Vagina (tissue), 2 donors: ENCODE measurements around the gene CRYGS. TPM values are rescaled to one million over a fixed set of nuclear protein-coding genes. Genes with fewer than 3 reads are reported as not detected.
"Not testable (repeated sequence)": the region's sequence is repeated elsewhere in the genome, so short reads cannot be mapped to it uniquely, and the experiment has no call there.

Experiments
- DNase-seq, 2 donors: peaks; one replicate each; pipeline ENCODE4 v3.0.0-alpha.2; 2017; ENCODE audit errors: extremely low spot score in 2 of 2
- H3K27ac ChIP-seq: fragments of 200-600 bp; sonication (generic); one replicate; pipeline ENCODE4 v1.5.1; 2019
- H3K27me3 ChIP-seq: fragments of 200-600 bp; sonication (generic); one replicate; pipeline ENCODE4 v1.5.1; 2019
- H3K36me3 ChIP-seq, 2 donors: fragments of 200-600 bp; sonication (generic); one replicate each; pipeline ENCODE4 v1.5.1; 2017 to 2019
- H3K4me1 ChIP-seq: fragments of 200-600 bp; sonication (generic); one replicate; pipeline ENCODE4 v1.5.1; 2019
- H3K4me3 ChIP-seq, 2 donors: fragments of 200-600 bp; sonication (generic); 1 replicate in 1 of 2; 2 replicates in 1 of 2; pipeline ENCODE4 v1.5.1; 2016 to 2019
- H3K9me3 ChIP-seq: fragments of 200-600 bp; sonication (generic); one replicate; pipeline ENCODE4 v1.5.1; 2019
- CTCF ChIP-seq, 3 experiments: fragments of 450-650 bp in 2 of 3; fragments of 200-600 bp in 1 of 3; sonication (generic) in 1 of 3; IDR thresholded peaks; one replicate each; pipeline ENCODE4 v1.5.1; 2017 to 2019; ENCODE audit warnings: antibody characterized with exemption in 3 of 3, mild to moderate bottlenecking in 2 of 3, moderate library complexity in 2 of 3
- POLR2A ChIP-seq, 2 donors: fragments of 450-650 bp; IDR thresholded peaks; one replicate each; pipeline ENCODE4 v1.6.1; 2017; ENCODE audit warnings: antibody characterized with exemption in 2 of 2, mild to moderate bottlenecking in 2 of 2, moderate library complexity in 2 of 2
- POLR2AphosphoS5 ChIP-seq, 2 donors: sonication (generic); formaldehyde crosslinking; IDR thresholded peaks; one replicate each; pipeline ENCODE4 v1.9.0; 2017; ENCODE audit warnings: antibody characterized with exemption in 2 of 2, mild to moderate bottlenecking in 2 of 2, low read depth in 1 of 2; ENCODE audit not compliant: insufficient read depth in 1 of 2
- intact Hi-C: fragments of 100-400 bp; cut with DNase I; formaldehyde crosslinking; loops from one replicate; pipeline ENCODE4 v1.15.1; 2023
- total RNA-seq: library from RNA; depleted of rRNA; stranded (reverse); fragments of >200 nt; gene quantifications from one replicate; pipeline ENCODE4 v1.2.3, GENCODE V29; 2016

The CRYGS gene
- total RNA-seq, 1 donor from 2014 or later = not detected

GRCh38 chr3:186570096-186570940 is 26.1 kb upstream of the CRYGS start, which contains the start of gene DNAJB11:
Gene DNAJB11, plus strand, starts transcription at chr3:186570720. Its CDS starts 178 bp downstream, at chr3:186570898.
- peaks cover 43% of the 10 kb centered on the region for H3K4me1 ChIP-seq
- TF ChIP-seq CTCF (IDR thresholded peaks at IDR 0.05) = no peak
- peak; percentile 89 to 98 for TF ChIP-seq POLR2AphosphoS5 (IDR thresholded peaks at IDR 0.05; ENCODE audit: insufficient read depth in 1 of 2, low read depth in 1 of 2)
- TF ChIP-seq POLR2A (IDR thresholded peaks at IDR 0.05) = peak in 1 of 2 donors; percentile 50
- peak; percentile 99 to 100 for DNase-seq
- H3K36me3 ChIP-seq = peaks cover 0 to 29% of the 10 kb centered on the region in 2 donors
- H3K9me3 ChIP-seq = no peaks in the 10 kb centered on the region
- H3K27me3 ChIP-seq = no peaks in the 10 kb centered on the region
- intact Hi-C loops = no loop called here
- peak within 1 kb of the TSS; percentile 81 for H3K27ac ChIP-seq
- H3K4me3 ChIP-seq = peak within 1 kb of the TSS; percentile 82 to 83

- Histone ChIP-seq H3K4me1 (peaks cover 46% of the 10 kb centered on the region), H3K4me3 (peak overlapping the region; percentile 82 to 83), H3K36me3 (peaks cover 0 to 24% of the 10 kb centered on the region in 2 donors), H3K27me3 (no peaks in the 10 kb centered on the region), H3K27ac (peak overlapping the region; percentile 81), H3K9me3 (no peaks in the 10 kb centered on the region)
- TF ChIP-seq CTCF (IDR thresholded peaks at IDR 0.05) = no peak
- intact Hi-C loops = loop anchor here (10.0 kb wide), 1 partner anchor 465 kb away; the partner anchor contains the start of gene ETV5
- DNase-seq = no peak
These were observed 25.6 kb upstream of the CRYGS start for GRCh38 chr3:186569779-186570095.

- not testable (repeated sequence) for DNase-seq, H3K27me3 ChIP-seq, H3K4me3 ChIP-seq, H3K9me3 ChIP-seq, H3K27ac ChIP-seq
- Histone ChIP-seq H3K4me1 (peaks cover 46% of the 10 kb centered on the region), H3K36me3 (peaks cover 0 to 22% of the 10 kb centered on the region in 2 donors)
- intact Hi-C loops = loop anchor here (10.0 kb wide), 1 partner anchor 465 kb away; the partner anchor contains the start of gene ETV5
These were observed 25.2 kb upstream of the CRYGS start for GRCh38 chr3:186569361-186569760.

GRCh38 chr3:186567072-186567921 is 23.1 kb upstream of the CRYGS start, which contains the start of gene TBCCD1:
Gene TBCCD1, minus strand, starts transcription at chr3:186567339. Its CDS starts 3,010 bp downstream, at chr3:186564329.
- DNase-seq = peak in 1 of 2 donors; percentile 90
- peak within 1 kb of the TSS; percentile 66 to 80 for H3K4me3 ChIP-seq
- intact Hi-C loops = loop anchor here (10.0 kb wide), 1 partner anchor 462 kb away; the partner anchor contains the start of gene ETV5
- TF ChIP-seq CTCF (IDR thresholded peaks at IDR 0.05) (no peak), POLR2AphosphoS5 (IDR thresholded peaks at IDR 0.05; ENCODE audit: insufficient read depth in 1 of 2, low read depth in 1 of 2) (peak in 1 of 2 donors; percentile 85), POLR2A (IDR thresholded peaks at IDR 0.05) (peak in 1 of 2 donors; percentile 89)
- H3K4me1 ChIP-seq = peaks cover 67% of the 10 kb centered on the region
- H3K27ac ChIP-seq = peak within 1 kb of the TSS; percentile 77
- H3K9me3 ChIP-seq = no peaks in the 10 kb centered on the region
- H3K27me3 ChIP-seq = no peaks in the 10 kb centered on the region
- H3K36me3 ChIP-seq = peaks cover 0 to 3% of the 10 kb centered on the region in 2 donors

- no peak for DNase-seq
- TF ChIP-seq CTCF (IDR thresholded peaks at IDR 0.05) = no peak
- no peak for TF ChIP-seq POLR2A (IDR thresholded peaks at IDR 0.05)
- no peak for TF ChIP-seq POLR2AphosphoS5 (IDR thresholded peaks at IDR 0.05; ENCODE audit: insufficient read depth in 1 of 2, low read depth in 1 of 2)
- H3K27ac ChIP-seq = peak overlapping the region; percentile 77
- peak overlapping the region; percentile 66 to 80 for H3K4me3 ChIP-seq
- H3K4me1 ChIP-seq = peaks cover 68% of the 10 kb centered on the region
- H3K27me3 ChIP-seq = no peaks in the 10 kb centered on the region
- intact Hi-C loops = loop anchor here (10.0 kb wide), 1 partner anchor 462 kb away; the partner anchor contains the start of gene ETV5
- no peaks in the 10 kb centered on the region for H3K9me3 ChIP-seq
- no peaks in the 10 kb centered on the region for H3K36me3 ChIP-seq
These were observed 22.5 kb upstream of the CRYGS start for GRCh38 chr3:186566772-186567071.
